Spleen (tissue), 11 donors: ENCODE results near the gene BANP. TPM values are rescaled to one million over a fixed set of nuclear protein-coding genes. Genes with fewer than 3 reads are reported as not detected.
"Not testable (repeated sequence)": the region's sequence is repeated elsewhere in the genome, so short reads cannot be mapped to it uniquely, and the experiment has no call there.

ENCODE experiments used
- DNase-seq: peaks from one replicate; pipeline ENCODE4 v3.0.0-alpha.2; 2020
- H3K27ac ChIP-seq, 8 donors: fragments of 200-600 bp; sonication (generic) in 7 of 8; 1 replicate in 4 of 8; 2 replicates in 4 of 8; pipeline versions ENCODE4 v1.5.0 to v1.8.0; 2016 to 2021; ENCODE audit warnings: inconsistent platforms in 4 of 8, mild to moderate bottlenecking in 4 of 8, moderate library complexity in 1 of 8
- H3K27me3 ChIP-seq, 7 donors: fragments of 200-600 bp; sonication (generic) in 6 of 7; replicated peaks in 1 of 7; 1 replicate in 4 of 7; 2 replicates in 3 of 7; pipeline versions ENCODE4 v1.5.0 to v1.8.0; 2016 to 2021; ENCODE audit warnings: inconsistent platforms in 3 of 7, mild to moderate bottlenecking in 1 of 7
- H3K36me3 ChIP-seq, 6 donors: fragments of 200-600 bp; sonication (generic) in 5 of 6; 1 replicate in 4 of 6; 2 replicates in 2 of 6; pipeline versions ENCODE4 v1.5.0 to v1.8.0; 2016 to 2021; ENCODE audit warnings: inconsistent platforms in 2 of 6
- H3K4me1 ChIP-seq, 6 donors: fragments of 200-600 bp; sonication (generic) in 5 of 6; 1 replicate in 3 of 6; 2 replicates in 3 of 6; pipeline versions ENCODE4 v1.5.0 to v1.8.0; 2016 to 2021; ENCODE audit warnings: inconsistent platforms in 3 of 6
- H3K4me3 ChIP-seq, 8 donors: fragments of 200-600 bp; sonication (generic) in 7 of 8; 1 replicate in 4 of 8; 2 replicates in 4 of 8; pipeline versions ENCODE4 v1.5.0 to v1.8.0; 2016 to 2021; ENCODE audit warnings: inconsistent platforms in 4 of 8, mild to moderate bottlenecking in 4 of 8, moderate library complexity in 2 of 8
- H3K9me3 ChIP-seq, 8 donors: fragments of 200-600 bp; sonication (generic) in 7 of 8; 1 replicate in 4 of 8; 2 replicates in 4 of 8; pipeline versions ENCODE4 v1.5.0 to v1.8.0; 2016 to 2021; ENCODE audit warnings: inconsistent platforms in 4 of 8
- CTCF ChIP-seq, 11 experiments: fragments of 200-600 bp in 7 of 11; fragments of 450-650 bp in 4 of 11; sonication (generic) in 4 of 11; IDR thresholded peaks in 8 of 11; conservative IDR thresholded peaks in 3 of 11; 1 replicate in 7 of 11; 2 replicates in 4 of 11; pipeline versions ENCODE4 v1.4.0 to v1.8.0; 2016 to 2021; ENCODE audit warnings: antibody characterized with exemption in 11 of 11, inconsistent platforms in 4 of 11, mild to moderate bottlenecking in 1 of 11
- POLR2A ChIP-seq, 3 donors: fragments of 450-650 bp; IDR thresholded peaks; one replicate each; pipeline ENCODE4 v1.5.1; 2017; ENCODE audit warnings: antibody characterized with exemption in 3 of 3, mild to moderate bottlenecking in 1 of 3
- POLR2AphosphoS5 ChIP-seq, 3 donors: sonication (generic); formaldehyde crosslinking; IDR thresholded peaks; one replicate each; pipeline ENCODE4 v1.5.1; 2017; ENCODE audit warnings: antibody characterized with exemption in 3 of 3
- WGBS, 5 donors: extraction: QIAGEN DNeasy Blood & Tissue Kit in 3 of 5; methylation state at CpG; one replicate each; pipeline versions ENCODE4 v1.1.5 to v1.1.7; 2013 to 2018; 5-methylcytosine and 5-hydroxymethylcytosine counted together
- intact Hi-C: fragments of 100-400 bp; cut with DNase I; formaldehyde crosslinking; loops from one replicate; pipeline ENCODE4 v1.15.0; 2023; ENCODE audit warnings: low total_unique reads
- polyA plus RNA-seq, 3 donors: library from polyadenylated mRNA; stranded (reverse); fragments of 200-250 nt; gene quantifications; one replicate each; pipeline ENCODE4 v1.2.1, GENCODE V29; 2013
- total RNA-seq, 7 donors: library from RNA; depleted of rRNA in 3 of 7; stranded (reverse); fragments of >200 nt in 3 of 7; fragmentation: NEBNext Ultra II Directional in 4 of 7; extraction: Animal tissue kit (Norgen Biotek cat#: 25700) in 4 of 7; gene quantifications; one replicate each; pipeline versions ENCODE4 v1.1.0 to v1.2.1, GENCODE V29; 2016 to 2021
- donor health status: healthy with polysubstance abuse.
- donor health status: DM: no; HTN: no; CAD: no; lungs with moderate emphysema.
- donor health status: DM: no; HTN: no; CAD: no.
- donor health status: Bipolar disorder and iron deficiency.
- donor health status: healthy.
- donor health status: DM: no; HTN: no; CAD: no.
- donor health status: DM: yes; HTN: yes; CAD: no.

BANP gene
- total and polyA plus RNA-seq, 10 donors = 15.9 to 57.1 (median 42.7) TPM

- peaks cover 0 to 4% (median 0%) of the 10 kb centered on the region in 7 donors for H3K27me3 ChIP-seq
- H3K36me3 ChIP-seq = no peaks in the 10 kb centered on the region
- no peak overlapping the region for H3K27ac ChIP-seq
- H3K4me3 ChIP-seq = no peak overlapping the region
- WGBS, 5 donors = 83 to 100% (median 90%) methylated on average over 3 of the region's 3 CpGs
- TF ChIP-seq POLR2AphosphoS5 (IDR thresholded peaks at IDR 0.05) = no peak
- TF ChIP-seq POLR2A (IDR thresholded peaks at IDR 0.05) = no peak
- TF ChIP-seq CTCF (IDR thresholded peaks at IDR 0.05 in 8 of 11, conservative IDR thresholded peaks at IDR 0.05 in 3 of 11) = no peak
- no peaks in the 10 kb centered on the region for H3K9me3 ChIP-seq
- no peak for DNase-seq
- peaks cover 0 to 8% (median 2%) of the 10 kb centered on the region in 6 donors for H3K4me1 ChIP-seq
- intact Hi-C loops = no loop called here
Measured at GRCh38 chr16:87933140-87933495, 18.1 kb upstream of the BANP start.

GRCh38 chr16:87934752-87935425 is 16.3 kb upstream of the BANP start:
- peak in 2 of 3 donors; percentile 26 to 28 for TF ChIP-seq POLR2AphosphoS5 (IDR thresholded peaks at IDR 0.05)
- DNase-seq, intact Hi-C loops, H3K4me1 ChIP-seq, H3K27me3 ChIP-seq, H3K36me3 ChIP-seq, H3K9me3 ChIP-seq, H3K4me3 ChIP-seq, H3K27ac ChIP-seq: not testable (repeated sequence)
- 62 to 73% (median 70%) methylated on average over 14 to 19 of the region's 19 CpGs for WGBS, 5 donors

DNA sequence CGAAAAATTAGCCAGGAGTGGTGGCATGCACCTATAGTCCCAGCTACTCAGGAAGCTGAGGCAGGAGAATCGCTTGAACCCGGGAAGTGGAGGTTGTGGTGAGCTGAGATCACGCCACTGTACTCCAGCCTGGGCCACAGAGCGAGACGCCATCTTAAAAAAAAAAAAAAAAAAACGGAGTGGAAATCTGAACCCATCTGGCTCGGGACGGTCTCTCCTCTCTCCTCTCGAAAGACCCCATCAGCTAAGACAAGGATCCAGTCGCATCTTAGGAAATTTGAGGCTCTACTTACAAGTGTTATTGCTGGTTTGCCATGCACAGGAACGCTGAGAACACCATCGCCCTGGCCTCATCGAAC is 15.2 kb upstream of the BANP start:
- H3K27ac ChIP-seq, H3K4me1 ChIP-seq, H3K27me3 ChIP-seq, H3K36me3 ChIP-seq, H3K9me3 ChIP-seq, intact Hi-C loops, H3K4me3 ChIP-seq, DNase-seq: not testable (repeated sequence)
- WGBS, 5 donors = 88 to 98% (median 94%) methylated on average over 14 of the region's 14 CpGs

- H3K9me3 ChIP-seq = no peaks in the 10 kb centered on the region
- no peak within 1 kb of the TSS for H3K4me3 ChIP-seq
- WGBS, 5 donors = 80 to 92% (median 89%) methylated on average over 15 of the region's 15 CpGs
- DNase-seq = no peak
- H3K4me1 ChIP-seq = peaks cover 0 to 9% (median 3%) of the 10 kb centered on the region in 6 donors
- no peaks in the 10 kb centered on the region for H3K36me3 ChIP-seq
- no peak within 1 kb of the TSS for H3K27ac ChIP-seq
- no peak for TF ChIP-seq POLR2A (IDR thresholded peaks at IDR 0.05)
- TF ChIP-seq POLR2AphosphoS5 (IDR thresholded peaks at IDR 0.05) = no peak
- no peak for TF ChIP-seq CTCF (IDR thresholded peaks at IDR 0.05 in 8 of 11, conservative IDR thresholded peaks at IDR 0.05 in 3 of 11)
- intact Hi-C loops = no loop called here
- no peaks in the 10 kb centered on the region for H3K27me3 ChIP-seq
Measured at GRCh38 chr16:87936375-87937230, 14.6 kb upstream of the BANP start, which contains the start of gene CA5A. CA5A (minus strand) TSS chr16:87936529; CDS start chr16:87936450, 79 bp downstream.

GRCh38 chr16:87937231-87937542 is 14.0 kb upstream of the BANP start:
- H3K27me3 ChIP-seq, H3K27ac ChIP-seq, H3K4me3 ChIP-seq, intact Hi-C loops, H3K4me1 ChIP-seq, H3K36me3 ChIP-seq, DNase-seq, H3K9me3 ChIP-seq: not testable (repeated sequence)
- 86 to 93% (median 87%) methylated on average over 7 of the region's 7 CpGs for WGBS, 5 donors
